SK-N-SH (cell line): Measurements from ENCODE around the gene PCDHGA11. TPM values are rescaled to one million over a fixed set of nuclear protein-coding genes. Genes with fewer than 3 reads are reported as not detected.
"Not testable (repeated sequence)": the region's sequence is repeated elsewhere in the genome, so short reads cannot be mapped to it uniquely, and the experiment has no call there.

ENCODE experiments used
- CTCF ChIA-PET: fragments of 300-600, 350-600 bp; formaldehyde crosslinking; extraction: SDS; loops from one replicate; lab custom pipeline; 2021; lab: Yijun Ruan, JAX
- POLR2A ChIA-PET: fragments of 350-600 bp; sonication (Branson Sonifier 250); formaldehyde crosslinking; extraction: SDS; loops from one replicate; lab custom pipeline; 2020; ENCODE audit warnings: antibody characterized with exemption, inconsistent platforms; lab: Yijun Ruan, JAX
- DNase-seq: peaks from one replicate; pipeline ENCODE4 v3.0.0; 2012
- H2AFZ ChIP-seq: fragments of 200-600 bp; sonication (generic); 2 replicates; pipeline ENCODE4 v1.8.1; 2016; ENCODE audit warnings: antibody characterized with exemption, mild to moderate bottlenecking, low read depth
- H3F3A ChIP-seq: fragments of 200-600 bp; sonication (generic); replicated peaks from 2 replicates; pipeline ENCODE3; 2016; ENCODE audit warnings: antibody characterized with exemption, mild to moderate bottlenecking; ENCODE audit not compliant: insufficient read depth
- H3K27ac ChIP-seq, 2 experiments: fragments of 200-500 bp in 1 of 2; fragments of 200-600 bp in 1 of 2; sonication (Bioruptor generic) in 1 of 2; sonication (generic), shearing (Covaris generic) in 1 of 2; 2 replicates each; pipeline versions ENCODE4 v1.5.1 to v1.6.1; 2014 to 2016; ENCODE audit warnings: low read depth in 2 of 2, inconsistent platforms in 1 of 2, low read length in 1 of 2, mild to moderate bottlenecking in 1 of 2, mixed read lengths in 1 of 2
- H3K27me3 ChIP-seq: fragments of 200-600 bp; sonication (generic), shearing (Covaris generic); 2 replicates; pipeline ENCODE4 v1.6.1; 2016; ENCODE audit warnings: mixed run types; ENCODE audit not compliant: insufficient read depth
- H3K36me3 ChIP-seq, 2 experiments: fragments of 200-500 bp in 1 of 2; fragments of 200-600 bp in 1 of 2; sonication (Bioruptor generic) in 1 of 2; sonication (generic) in 1 of 2; replicated peaks in 1 of 2; 2 replicates each; pipeline versions ENCODE3 to v1.5.1; 2014 to 2016; ENCODE audit warnings: low read length in 1 of 2, mild to moderate bottlenecking in 1 of 2; ENCODE audit not compliant: insufficient read depth in 2 of 2, control insufficient read depth in 1 of 2
- H3K4me1 ChIP-seq, 2 experiments: fragments of 200-500 bp in 1 of 2; fragments of 200-600 bp in 1 of 2; sonication (Bioruptor generic) in 1 of 2; sonication (generic), shearing (Covaris generic) in 1 of 2; 2 replicates each; pipeline versions ENCODE4 v1.5.1 to v1.6.1; 2014 to 2016; ENCODE audit warnings: low read depth in 1 of 2, low read length in 1 of 2, mixed run types in 1 of 2; ENCODE audit not compliant: insufficient read depth in 2 of 2, control insufficient read depth in 1 of 2
- H3K4me2 ChIP-seq: fragments of 200-600 bp; sonication (generic), shearing (Covaris generic); 2 replicates; pipeline ENCODE4 v1.6.1; 2017; ENCODE audit warnings: mixed run types
- H3K4me3 ChIP-seq, 2 experiments: fragments of 200-500 bp in 1 of 2; fragments of 200-600 bp in 1 of 2; sonication (Bioruptor generic) in 1 of 2; sonication (generic), shearing (Covaris generic) in 1 of 2; 2 replicates each; pipeline versions ENCODE4 v1.5.1 to v1.8.1; 2014 to 2016; ENCODE audit warnings: low read depth in 2 of 2, inconsistent platforms in 1 of 2, low read length in 1 of 2, mild to moderate bottlenecking in 1 of 2, mixed read lengths in 1 of 2, moderate library complexity in 1 of 2
- H3K79me2 ChIP-seq: fragments of 200-600 bp; sonication (generic); 2 replicates; pipeline ENCODE4 v1.8.1; 2017; ENCODE audit warnings: mild to moderate bottlenecking; ENCODE audit not compliant: insufficient read depth
- H3K9ac ChIP-seq: fragments of 200-600 bp; sonication (generic); 2 replicates; pipeline ENCODE4 v1.6.1; 2017; ENCODE audit warnings: mixed run types
- H3K9me2 ChIP-seq: fragments of 200-600 bp; sonication (generic); 2 replicates; pipeline ENCODE4 v1.6.1; 2017; ENCODE audit warnings: mixed run types
- H3K9me3 ChIP-seq: fragments of 200-600 bp; sonication (generic); 2 replicates; pipeline ENCODE4 v1.6.1; 2017; ENCODE audit warnings: mixed run types, mild to moderate bottlenecking, moderate library complexity
- H4K20me1 ChIP-seq: fragments of 200-600 bp; sonication (generic); 2 replicates; pipeline ENCODE4 v1.6.1; 2017; ENCODE audit warnings: mild to moderate bottlenecking, mixed run types; ENCODE audit not compliant: insufficient read depth
- CHD2 ChIP-seq: fragments of 150-350 bp; IDR thresholded peaks from 2 replicates; pipeline ENCODE4 v1.6.1; 2018; ENCODE audit warnings: low read length; ENCODE audit not compliant: partially characterized antibody
- CTCF ChIP-seq: fragments of 200-600 bp; sonication (generic); IDR thresholded peaks from 2 replicates; pipeline ENCODE4 v1.6.1; 2017; ENCODE audit warnings: antibody characterized with exemption, mild to moderate bottlenecking, moderate library complexity
- EP300 ChIP-seq, 2 experiments: IDR thresholded peaks; 2 replicates each; pipeline versions ENCODE4 v1.4.0 to v1.6.1; 2012; ENCODE audit warnings: borderline replicate concordance in 1 of 2, low read depth in 1 of 2, low read length in 1 of 2
- EZH2phosphoT487 ChIP-seq: fragments of 200-600 bp; sonication (generic); IDR thresholded peaks from 2 replicates; pipeline ENCODE4 v1.6.1; 2017; ENCODE audit warnings: low read depth, mixed run types, mild to moderate bottlenecking, antibody characterized with exemption, moderate library complexity, borderline replicate concordance
- JUND ChIP-seq: IDR thresholded peaks from 2 replicates; pipeline ENCODE4 v1.4.0; 2012
- MEF2A ChIP-seq: IDR thresholded peaks from 2 replicates; pipeline ENCODE4 v1.4.0; 2012; ENCODE audit warnings: low read depth, borderline replicate concordance
- MXI1 ChIP-seq: IDR thresholded peaks from 2 replicates; pipeline ENCODE4 v1.6.1; 2012; ENCODE audit warnings: mild to moderate bottlenecking, low read depth, low read length, improper control_type of control experiment
- NFIC ChIP-seq: IDR thresholded peaks from 2 replicates; pipeline ENCODE4 v1.4.0; 2012; ENCODE audit warnings: borderline replicate concordance
- NRF1 ChIP-seq: IDR thresholded peaks from 2 replicates; pipeline ENCODE4 v1.6.1; 2012; ENCODE audit warnings: low read depth, mild to moderate bottlenecking, low read length
- POLR2AphosphoS5 ChIP-seq: IDR thresholded peaks from 2 replicates; pipeline ENCODE4 v1.6.1; 2012; ENCODE audit warnings: low read depth, low read length
- RAD21 ChIP-seq: IDR thresholded peaks from 2 replicates; pipeline ENCODE4 v1.6.1; 2012; ENCODE audit warnings: mild to moderate bottlenecking, low read length
- RCOR1 ChIP-seq: fragments of 150-350 bp; IDR thresholded peaks from 2 replicates; pipeline ENCODE4 v1.6.1; 2017; ENCODE audit warnings: antibody characterized with exemption, low read length
- RFX5 ChIP-seq: IDR thresholded peaks from 2 replicates; pipeline ENCODE4 v1.6.1; 2012; ENCODE audit warnings: mild to moderate bottlenecking, improper control_type of control experiment, low read length
- SIN3A ChIP-seq: IDR thresholded peaks from 2 replicates; pipeline ENCODE4 v1.6.1; 2012; ENCODE audit warnings: low read depth, mild to moderate bottlenecking, low read length, moderate library complexity, borderline replicate concordance
- TAF1 ChIP-seq: IDR thresholded peaks from 2 replicates; pipeline ENCODE4 v1.6.1; 2012; ENCODE audit warnings: low read depth, mild to moderate bottlenecking, low read length, moderate library complexity, borderline replicate concordance
- TCF12 ChIP-seq: IDR thresholded peaks from 2 replicates; pipeline ENCODE4 v1.4.0; 2012
- TEAD4 ChIP-seq: IDR thresholded peaks from 2 replicates; pipeline ENCODE4 v1.4.0; 2012; ENCODE audit warnings: mild to moderate bottlenecking, borderline replicate concordance; ENCODE audit not compliant: insufficient read depth
- YY1 ChIP-seq: IDR thresholded peaks from 2 replicates; pipeline ENCODE4 v1.4.0; 2012; ENCODE audit warnings: low read depth, mild to moderate bottlenecking
- WGBS: methylation state at CpG from one replicate; pipeline ENCODE4 v1.1.6; 2017; ENCODE audit warnings: low lambda C conversion rate; 5-methylcytosine and 5-hydroxymethylcytosine counted together
- polyA plus RNA-seq, 3 experiments: library from polyadenylated mRNA; depleted of rRNA; stranded (reverse); fragments of >200 nt; gene quantifications; 2 replicates each; pipeline ENCODE4 v1.2.3, GENCODE V29; 2012

The PCDHGA11 gene
- polyA plus RNA-seq, 1 of the 3 experiments (the other 2 are of a cell fraction) = 0.18 TPM

GRCh38 chr5:141387557-141388311 is 33.1 kb upstream of the PCDHGA11 start, which contains the start of gene PCDHGB4:
Gene PCDHGB4 (plus strand): TSS chr5:141387698. CDS start chr5:141387885, 187 bp downstream.
- TF ChIP-seq CTCF = peak; percentile 8; the same call in 1 of the 2 replicates
- H3F3A ChIP-seq, H3K9me2 ChIP-seq, H3K4me2 ChIP-seq, H3K9me3 ChIP-seq, H4K20me1 ChIP-seq, DNase-seq, H2AFZ ChIP-seq, H3K27me3 ChIP-seq, H3K4me3 ChIP-seq, H3K4me1 ChIP-seq, POLR2A ChIA-PET, H3K27ac ChIP-seq, H3K9ac ChIP-seq, H3K79me2 ChIP-seq: not testable (repeated sequence)
- 80% methylated on average over 21 of the region's 40 CpGs for WGBS
- H3K36me3 ChIP-seq = peaks cover 0 to 13% of the 10 kb centered on the region in 2 experiments
- CTCF ChIA-PET = interaction anchor here (2.0 kb wide), 1 partner anchor 170 kb away, joined by 5 read pairs; no protein-coding TSS in a partner anchor

- Histone ChIP-seq H3K4me1 (no peaks in the 10 kb centered on the region), H3F3A (no peaks in the 10 kb centered on the region), H3K9me3 (peaks cover 6% of the 10 kb centered on the region; the same call in 1 of the 2 replicates), H2AFZ (no peak overlapping the region), H3K27ac (no peak overlapping the region), H3K9me2 (no peaks in the 10 kb centered on the region), H3K9ac (no peak overlapping the region), H3K4me3 (no peak overlapping the region; a peak in 1 of 4 replicates), H3K4me2 (no peak overlapping the region), H3K36me3 (peaks cover 0 to 17% of the 10 kb centered on the region in 2 experiments), H3K27me3 (no peaks in the 10 kb centered on the region), H3K79me2 (0 out of 2 replicates have a peak, but pooled peaks cover 5% of the 10 kb centered on the region), H4K20me1 (no peaks in the 10 kb centered on the region)
- 70% methylated on average over 10 of the region's 10 CpGs for WGBS
- DNase-seq = no peak
- ChIA-PET POLR2A (no interaction called here), CTCF (interaction anchor here (1.1 to 1.4 kb wide), 2 partner anchors 136 to 514 kb away, joined by 3 to 4 read pairs; no protein-coding TSS in a partner anchor)
- no peak for TF ChIP-seq EZH2phosphoT487
- no peak for TF ChIP-seq MXI1
- TF ChIP-seq TCF12 = no peak
- no peak for TF ChIP-seq CTCF
- no peak for TF ChIP-seq NFIC
- TF ChIP-seq POLR2AphosphoS5 = no peak
- TF ChIP-seq EP300 (IDR thresholded peaks at IDR 0.05; ENCODE audit: borderline replicate concordance in 1 of 2, low read depth in 1 of 2, low read length in 1 of 2) = no peak
- TF ChIP-seq NRF1 = no peak
- no peak for TF ChIP-seq CHD2
- TF ChIP-seq RAD21 = no peak
- no peak for TF ChIP-seq RCOR1
- no peak for TF ChIP-seq YY1
- TF ChIP-seq RFX5 = no peak
- TF ChIP-seq TEAD4 = no peak
- TF ChIP-seq SIN3A = no peak
- TF ChIP-seq JUND = no peak
- no peak for TF ChIP-seq MEF2A
- no peak for TF ChIP-seq TAF1
Observed at GRCh38 chr5:141388661-141389060, 32.2 kb upstream of the PCDHGA11 start.
